DOHH2 (cell line): ENCODE results near the gene GRK4.

ENCODE experiments used
- H3F3A ChIP-seq: fragments of 200-600 bp; sonication (generic), shearing (Covaris generic); 2 replicates; pipeline ENCODE4 v1.6.0; 2016; ENCODE audit warnings: antibody characterized with exemption, mild to moderate bottlenecking; ENCODE audit not compliant: control insufficient read depth, insufficient read depth
- H3K27ac ChIP-seq: fragments of 200-600 bp; sonication (generic); 2 replicates; pipeline ENCODE4 v1.5.1; 2014; ENCODE audit warnings: low read depth, mild to moderate bottlenecking, low read length, moderate library complexity
- H3K27me3 ChIP-seq: fragments of 200-600 bp; sonication (generic); 2 replicates; pipeline ENCODE4 v1.6.1; 2014; ENCODE audit warnings: mild to moderate bottlenecking, low read length, mixed read lengths; ENCODE audit not compliant: control insufficient read depth
- H3K36me3 ChIP-seq: fragments of 200-600 bp; sonication (generic); 2 replicates; pipeline ENCODE4 v1.6.1; 2014; ENCODE audit warnings: mild to moderate bottlenecking, low read length, moderate library complexity, mixed read lengths; ENCODE audit not compliant: control insufficient read depth
- H3K4me1 ChIP-seq: fragments of 200-600 bp; sonication (generic); 2 replicates; pipeline ENCODE4 v1.6.1; 2014; ENCODE audit warnings: mild to moderate bottlenecking, low read length, mixed read lengths; ENCODE audit not compliant: control insufficient read depth
- H3K4me2 ChIP-seq: fragments of 200-600 bp; sonication (generic); 2 replicates; pipeline ENCODE4 v1.6.0; 2014; ENCODE audit warnings: mild to moderate bottlenecking, low read length, moderate library complexity
- H3K4me3 ChIP-seq: fragments of 200-600 bp; sonication (generic); 2 replicates; pipeline ENCODE4 v1.5.1; 2014; ENCODE audit warnings: mild to moderate bottlenecking, low read length, mixed read lengths
- H3K79me2 ChIP-seq: fragments of 200-600 bp; sonication (generic); 2 replicates; pipeline ENCODE4 v1.6.1; 2014; ENCODE audit warnings: mild to moderate bottlenecking, low read length, mixed read lengths; ENCODE audit not compliant: control insufficient read depth
- H3K9me2 ChIP-seq: fragments of 200-600 bp; sonication (generic); replicated peaks from 2 replicates; pipeline ENCODE4 v1.6.1; 2014; ENCODE audit warnings: mild to moderate bottlenecking, low read length, mixed read lengths; ENCODE audit not compliant: control insufficient read depth
- H3K9me3 ChIP-seq: fragments of 200-600 bp; sonication (generic); 2 replicates; pipeline ENCODE4 v1.6.1; 2014; ENCODE audit warnings: antibody characterized with exemption, low read length, mixed read lengths; ENCODE audit not compliant: control insufficient read depth, insufficient read depth
- H4K20me1 ChIP-seq: fragments of 200-600 bp; sonication (generic); 2 replicates; pipeline ENCODE4 v1.6.0; 2014; ENCODE audit warnings: low read depth, mild to moderate bottlenecking, antibody characterized with exemption, low read length, moderate library complexity; ENCODE audit not compliant: control insufficient read depth, insufficient read depth
- CTCF ChIP-seq: fragments of 200-600 bp; sonication (generic); IDR thresholded peaks from one replicate; pipeline ENCODE4 v1.5.1; 2014; ENCODE audit warnings: antibody characterized with exemption, mild to moderate bottlenecking, low read depth, low read length; ENCODE audit not compliant: poor library complexity, severe bottlenecking
- EZH2phosphoT487 ChIP-seq: fragments of 200-600 bp; sonication (generic); IDR thresholded peaks from 2 replicates; pipeline ENCODE4 v1.6.1; 2017; ENCODE audit warnings: borderline replicate concordance, mild to moderate bottlenecking, antibody characterized with exemption, low read length, moderate library complexity, mixed read lengths

Gene GRK4

DNA sequence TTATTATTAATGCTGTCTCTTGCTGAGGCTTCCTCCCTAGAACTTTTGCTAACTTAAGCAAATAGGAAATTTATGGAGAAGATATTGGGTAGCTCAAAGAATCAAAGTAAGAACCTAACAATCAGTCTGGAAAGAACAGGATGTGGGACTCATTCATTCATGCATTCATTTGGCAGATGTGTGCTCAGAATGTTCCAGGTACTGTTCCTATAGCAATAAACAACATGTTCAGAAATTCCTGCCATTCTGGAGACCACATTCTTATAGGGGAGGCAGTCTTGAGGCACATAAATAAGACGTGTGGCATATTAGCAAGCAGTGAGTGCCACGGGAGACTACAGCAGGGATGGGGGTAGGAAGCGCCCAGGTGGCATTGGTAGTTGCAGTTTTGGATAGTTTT is 5.0 kb downstream of the GRK4 start:
- Histone ChIP-seq H3K9me2 (no peaks in the 10 kb centered on the region), H3K4me3 (no peak overlapping the region)
- TF ChIP-seq EZH2phosphoT487 = no peak
- no peak for TF ChIP-seq CTCF

GRCh38 chr4:2971275-2971674 is 7.9 kb downstream of the GRK4 start:
- Histone ChIP-seq H4K20me1 (no peaks in the 10 kb centered on the region), H3F3A (0 out of 2 replicates have a peak, but pooled peaks cover 4% of the 10 kb centered on the region), H3K4me3 (no peak overlapping the region), H3K27me3 (no peaks in the 10 kb centered on the region), H3K79me2 (no peaks in the 10 kb centered on the region), H3K27ac (no peak overlapping the region), H3K9me2 (no peaks in the 10 kb centered on the region), H3K4me1 (peaks cover 4% of the 10 kb centered on the region; the same call in 1 of the 2 replicates), H3K9me3 (no peaks in the 10 kb centered on the region), H3K36me3 (no peaks in the 10 kb centered on the region), H3K4me2 (no peak overlapping the region)
- no peak for TF ChIP-seq EZH2phosphoT487
- no peak for TF ChIP-seq CTCF

More for the DNA sequence above, 5.0 kb downstream of the GRK4 start:
- no peak overlapping the region for H3K4me2 ChIP-seq
- 0 out of 2 replicates have a peak, but pooled peaks cover 6% of the 10 kb centered on the region for H3F3A ChIP-seq
- no peaks in the 10 kb centered on the region for H3K36me3 ChIP-seq
- H3K9me3 ChIP-seq = no peaks in the 10 kb centered on the region
- no peaks in the 10 kb centered on the region for H3K27me3 ChIP-seq
- H3K4me1 ChIP-seq = peaks cover 13% of the 10 kb centered on the region
- peaks cover 8% of the 10 kb centered on the region for H3K79me2 ChIP-seq
- peaks cover 3% of the 10 kb centered on the region; the same call in 1 of the 2 replicates for H4K20me1 ChIP-seq
- H3K27ac ChIP-seq = no peak overlapping the region

DNA sequence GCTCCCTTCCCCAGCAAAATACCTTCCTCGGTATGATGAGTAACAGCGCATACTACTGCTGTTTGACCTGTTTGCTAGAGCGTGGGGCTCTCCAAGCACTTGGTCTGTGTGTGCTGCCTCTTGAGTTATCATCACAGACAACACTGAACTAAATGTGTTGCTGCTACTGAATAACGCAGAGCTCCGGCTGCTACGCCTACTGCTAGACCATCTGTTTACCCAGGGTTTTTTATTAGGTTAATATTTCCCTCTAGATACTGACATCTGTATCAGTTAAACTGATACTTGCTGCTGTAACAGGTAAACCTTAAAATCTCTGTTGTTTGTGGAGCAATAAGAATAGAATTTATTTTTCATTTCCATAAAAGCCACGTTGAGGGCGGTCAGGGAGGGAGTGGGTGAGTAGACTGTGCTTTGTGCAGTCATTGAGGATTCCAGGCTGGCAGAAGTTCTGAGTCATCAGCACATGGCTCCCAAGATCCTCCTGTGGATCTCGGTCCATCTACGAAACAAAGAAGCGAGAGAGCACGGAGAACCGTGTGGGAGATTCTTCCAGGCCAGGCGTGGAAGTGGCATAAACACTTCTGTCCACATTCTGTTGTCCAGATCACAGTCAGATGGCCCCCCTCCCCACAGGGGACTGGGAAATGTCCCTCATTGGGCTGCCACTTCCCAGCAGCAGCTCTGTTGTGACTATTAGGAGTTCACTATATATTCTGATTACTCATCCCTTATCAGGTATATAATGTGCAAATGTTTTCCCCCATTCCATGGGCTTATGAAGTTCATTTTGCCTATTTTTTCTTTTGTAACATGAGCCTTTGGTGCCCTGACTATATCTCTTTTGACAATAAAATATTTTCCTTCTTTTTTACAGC is 14.1 kb downstream of the GRK4 start:
- no peak for TF ChIP-seq EZH2phosphoT487
- TF ChIP-seq CTCF = no peak
- Histone ChIP-seq H4K20me1 (no peaks in the 10 kb centered on the region), H3K27ac (no peak overlapping the region), H3K27me3 (peaks cover 2% of the 10 kb centered on the region; the same call in 1 of the 2 replicates), H3K79me2 (no peaks in the 10 kb centered on the region), H3K4me1 (no peaks in the 10 kb centered on the region), H3K4me2 (no peak overlapping the region), H3K4me3 (no peak overlapping the region), H3K9me3 (peaks cover 20% of the 10 kb centered on the region), H3K36me3 (no peaks in the 10 kb centered on the region), H3K9me2 (no peaks in the 10 kb centered on the region), H3F3A (no peaks in the 10 kb centered on the region)
